Stimulated activated CD4-positive, alpha-beta T cell treated with anti-CD3 and anti-CD28 coated beads, Interleukin-4, amount 100 ng/mL, for 1 hour (primary cell): ENCODE measurements around the gene MS4A2.
"Not testable (repeated sequence)": the region's sequence is repeated elsewhere in the genome, so short reads cannot be mapped to it uniquely, and the experiment has no call there.

Source experiments
- DNase-seq: peaks from one replicate; pipeline ENCODE4 v3.0.0-alpha.2; 2020

The MS4A2 gene

GRCh38 chr11:60104471-60105115, 16.1 kb downstream of the MS4A2 start:
- not testable (repeated sequence) for DNase-seq

GRCh38 chr11:60108631-60109030, 20.2 kb downstream of the MS4A2 start:
- DNase-seq, result not testable (repeated sequence)

- no peak for DNase-seq
These were observed 23.3 kb downstream of the MS4A2 start for GRCh38 chr11:60111793-60112192.

- DNase-seq, result no peak
These were observed 28.7 kb downstream of the MS4A2 start for GRCh38 chr11:60116996-60117790.

- DNase-seq, result no peak
These were observed 29.9 kb downstream of the MS4A2 start for GRCh38 chr11:60118338-60118737.

- DNase-seq, result no peak
These were observed 31.2 kb downstream of the MS4A2 start for GRCh38 chr11:60119710-60120109.

GRCh38 chr11:60121264-60121663, 32.8 kb downstream of the MS4A2 start:
- no peak for DNase-seq

GRCh38 chr11:60122414-60123036, 34.1 kb downstream of the MS4A2 start:
- DNase-seq, result no peak

- DNase-seq, result no peak
These were observed 36.5 kb downstream of the MS4A2 start for GRCh38 chr11:60124802-60125432.

GRCh38 chr11:60125956-60126585, 37.6 kb downstream of the MS4A2 start:
- no peak for DNase-seq

- DNase-seq, result no peak
These were observed 38.9 kb downstream of the MS4A2 start for GRCh38 chr11:60127311-60127811.

GRCh38 chr11:60128376-60128775, 39.9 kb downstream of the MS4A2 start:
- DNase-seq, result no peak

GRCh38 chr11:60128866-60129265, 40.4 kb downstream of the MS4A2 start:
- DNase-seq, result not testable (repeated sequence)

GRCh38 chr11:60129853-60130252, 41.4 kb downstream of the MS4A2 start:
- DNase-seq, result no peak

- no peak for DNase-seq
These were observed 42.0 kb downstream of the MS4A2 start for GRCh38 chr11:60130496-60130895.

- DNase-seq, result no peak
These were observed 43.4 kb downstream of the MS4A2 start for GRCh38 chr11:60131912-60132311.

GRCh38 chr11:60133917-60134316, 45.5 kb downstream of the MS4A2 start:
- no peak for DNase-seq

GRCh38 chr11:60143768-60144167, 55.3 kb downstream of the MS4A2 start:
- no peak for DNase-seq

GRCh38 chr11:60145677-60146076, 57.2 kb downstream of the MS4A2 start:
- DNase-seq, result no peak
